Fibroblast of the aortic adventitia (primary cell): ENCODE results near the gene HLTF. TPM values are rescaled to one million over a fixed set of nuclear protein-coding genes. Genes with fewer than 3 reads are reported as not detected.
A peak's percentile ranks its signal among the peaks of the same experiment; 100 is the strongest.

ENCODE experiments used
- DNase-seq: peaks from one replicate; pipeline ENCODE4 v3.0.0-alpha.2; 2010; ENCODE audit warnings: low read depth
- H3K4me3 ChIP-seq: 2 replicates; pipeline ENCODE4 v1.5.1; 2011; ENCODE audit warnings: low read depth, mild to moderate bottlenecking, control low read depth, low read length, moderate library complexity
- total RNA-seq: library from RNA; depleted of rRNA; stranded (reverse); fragments of >200 nt; gene quantifications from 2 replicates; pipeline ENCODE4 v1.2.3, GENCODE V29; 2012; ENCODE audit warnings: low replicate concordance
- TF ChIP-seq, protein P1 (sequence below): IDR thresholded peaks from 2 replicates; pipeline ENCODE4 v1.5.1; 2011; ENCODE audit warnings: mild to moderate bottlenecking, low read length, control low read depth, inconsistent platforms; ENCODE audit not compliant: insufficient read depth

Gene HLTF
- total RNA-seq, 1 donor, result 61.4 TPM

DNA sequence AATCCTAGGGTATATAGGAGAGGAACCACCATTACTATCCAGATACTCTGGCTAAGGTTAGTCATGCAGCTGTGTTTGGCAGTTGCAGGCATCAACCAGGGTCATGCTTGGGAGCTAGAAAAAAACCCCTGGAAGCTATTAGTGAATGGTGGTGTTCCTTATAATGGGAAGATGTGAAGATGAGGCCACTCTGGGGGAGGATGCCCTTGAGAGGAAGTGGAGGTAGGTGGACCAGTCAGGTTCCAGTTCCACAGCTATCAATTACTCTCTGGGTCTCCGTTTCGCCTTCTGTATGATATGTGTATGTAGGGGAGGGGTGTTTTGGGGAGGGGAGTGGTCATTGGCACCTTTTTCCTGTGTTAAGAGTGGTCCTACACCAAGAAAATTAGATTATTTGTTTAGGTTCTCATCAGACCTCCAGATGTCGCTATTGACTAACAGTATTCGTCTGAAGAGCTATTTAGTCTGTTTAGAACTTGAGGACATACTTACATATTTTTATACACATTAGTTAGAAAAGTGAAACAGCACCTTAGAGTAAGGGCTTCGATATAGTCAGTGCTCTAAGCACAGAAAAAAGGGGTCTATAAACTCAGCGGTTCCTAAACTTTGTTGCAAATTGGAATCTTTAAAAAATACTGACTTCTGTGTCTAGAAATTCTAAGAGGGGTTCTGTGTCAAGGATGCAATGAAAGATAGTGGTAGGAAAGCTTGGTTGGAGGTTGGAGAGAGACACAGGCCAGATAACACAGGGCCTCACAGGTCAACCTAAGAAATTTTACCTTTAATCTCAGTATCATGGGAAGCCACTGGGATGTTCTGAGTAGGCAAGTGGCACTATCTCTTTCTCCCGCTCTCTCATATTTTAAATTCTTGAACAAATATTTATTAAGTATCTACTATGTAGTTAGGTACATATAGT lies 34.0 kb upstream of the HLTF start:
- H3K4me3 ChIP-seq, result no peak overlapping the region
- peak; percentile 88 for DNase-seq
- TF ChIP-seq, protein P1, sequence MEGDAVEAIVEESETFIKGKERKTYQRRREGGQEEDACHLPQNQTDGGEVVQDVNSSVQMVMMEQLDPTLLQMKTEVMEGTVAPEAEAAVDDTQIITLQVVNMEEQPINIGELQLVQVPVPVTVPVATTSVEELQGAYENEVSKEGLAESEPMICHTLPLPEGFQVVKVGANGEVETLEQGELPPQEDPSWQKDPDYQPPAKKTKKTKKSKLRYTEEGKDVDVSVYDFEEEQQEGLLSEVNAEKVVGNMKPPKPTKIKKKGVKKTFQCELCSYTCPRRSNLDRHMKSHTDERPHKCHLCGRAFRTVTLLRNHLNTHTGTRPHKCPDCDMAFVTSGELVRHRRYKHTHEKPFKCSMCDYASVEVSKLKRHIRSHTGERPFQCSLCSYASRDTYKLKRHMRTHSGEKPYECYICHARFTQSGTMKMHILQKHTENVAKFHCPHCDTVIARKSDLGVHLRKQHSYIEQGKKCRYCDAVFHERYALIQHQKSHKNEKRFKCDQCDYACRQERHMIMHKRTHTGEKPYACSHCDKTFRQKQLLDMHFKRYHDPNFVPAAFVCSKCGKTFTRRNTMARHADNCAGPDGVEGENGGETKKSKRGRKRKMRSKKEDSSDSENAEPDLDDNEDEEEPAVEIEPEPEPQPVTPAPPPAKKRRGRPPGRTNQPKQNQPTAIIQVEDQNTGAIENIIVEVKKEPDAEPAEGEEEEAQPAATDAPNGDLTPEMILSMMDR, result peak; percentile 57

DNA sequence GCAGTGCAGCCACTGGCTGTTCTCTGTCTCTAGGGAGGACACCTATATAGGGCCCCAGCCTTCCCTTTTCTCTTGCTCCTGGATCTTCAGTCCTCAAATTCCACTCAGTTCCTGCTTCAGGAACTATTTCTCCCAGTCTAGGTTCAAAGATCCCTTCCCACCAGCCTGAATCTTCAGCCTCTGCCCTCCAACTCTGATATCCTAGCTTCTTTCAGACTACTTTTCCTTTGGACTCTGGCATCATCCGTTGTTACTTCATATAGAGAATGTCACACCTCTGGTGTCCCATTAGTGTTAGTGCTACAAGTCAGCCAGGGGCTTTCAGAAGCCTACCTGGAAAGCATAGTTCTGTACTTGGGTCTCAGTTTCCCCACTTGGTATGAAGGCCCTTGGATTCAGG lies 33.1 kb upstream of the HLTF start:
- TF ChIP-seq, protein P1, result no peak
- H3K4me3 ChIP-seq, result no peak overlapping the region
- DNase-seq, result no peak

DNA sequence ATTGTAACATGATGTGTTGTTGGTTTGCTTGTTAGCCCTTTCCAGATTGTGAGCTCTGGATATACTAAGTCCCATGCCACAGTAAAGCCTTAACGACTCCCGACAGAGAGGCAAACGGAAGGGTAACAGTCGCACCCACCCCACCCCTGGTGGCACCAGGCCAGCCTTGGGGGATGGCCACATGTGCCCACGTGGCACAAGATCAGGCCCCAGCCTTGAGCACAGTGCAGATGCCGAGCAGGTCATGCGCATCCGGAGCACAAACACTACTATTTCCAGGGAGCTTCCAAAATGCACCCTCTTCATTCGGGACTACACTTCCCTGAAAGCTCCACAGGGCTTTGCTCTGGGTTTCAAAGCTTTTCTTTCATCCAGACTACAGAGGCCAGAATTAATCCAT lies 32.4 kb upstream of the HLTF start:
- TF ChIP-seq, protein P1, result no peak
- no peak for DNase-seq
- no peak overlapping the region for H3K4me3 ChIP-seq

DNA sequence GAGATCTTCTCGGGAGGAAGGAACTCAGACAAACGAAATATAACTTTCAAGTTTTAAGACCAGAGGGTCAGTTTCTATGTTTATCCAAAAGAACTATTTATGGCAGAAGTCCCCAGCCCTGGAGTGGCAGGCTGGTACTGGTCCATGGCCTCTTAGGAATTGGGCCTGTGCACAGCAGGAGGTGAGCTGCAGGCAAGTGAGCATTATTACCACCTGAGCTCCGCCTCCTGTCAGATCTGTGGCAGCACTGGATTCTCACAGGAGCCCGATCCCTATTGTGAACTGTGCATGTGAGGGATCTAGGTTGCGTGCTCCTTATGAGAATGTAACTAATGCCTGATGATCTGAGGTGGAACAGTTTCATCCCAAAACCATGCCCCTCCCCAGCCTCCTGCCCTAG lies 28.8 kb upstream of the HLTF start:
- TF ChIP-seq, protein P1, result no peak
- no peak for DNase-seq
- no peak overlapping the region for H3K4me3 ChIP-seq

DNA sequence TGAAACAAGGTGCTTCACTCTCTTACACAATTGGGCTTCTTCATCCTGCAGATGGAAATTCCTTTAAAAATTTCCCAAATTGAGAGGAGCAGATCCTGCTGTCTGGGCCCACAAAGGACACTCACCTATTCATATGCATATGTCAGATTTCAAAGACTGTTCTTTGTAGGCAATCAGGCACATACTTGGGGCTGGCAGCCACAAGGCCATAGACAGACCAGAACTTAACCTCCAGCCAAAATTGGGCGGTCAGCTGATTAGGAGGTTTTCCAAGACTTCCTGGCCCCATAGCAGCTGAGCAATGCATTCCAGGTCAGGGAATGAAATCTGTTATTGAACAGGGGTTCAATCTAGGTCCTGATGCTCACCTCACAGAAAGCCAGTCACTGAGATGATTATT lies 28.1 kb upstream of the HLTF start:
- TF ChIP-seq, protein P1, result no peak

DNA sequence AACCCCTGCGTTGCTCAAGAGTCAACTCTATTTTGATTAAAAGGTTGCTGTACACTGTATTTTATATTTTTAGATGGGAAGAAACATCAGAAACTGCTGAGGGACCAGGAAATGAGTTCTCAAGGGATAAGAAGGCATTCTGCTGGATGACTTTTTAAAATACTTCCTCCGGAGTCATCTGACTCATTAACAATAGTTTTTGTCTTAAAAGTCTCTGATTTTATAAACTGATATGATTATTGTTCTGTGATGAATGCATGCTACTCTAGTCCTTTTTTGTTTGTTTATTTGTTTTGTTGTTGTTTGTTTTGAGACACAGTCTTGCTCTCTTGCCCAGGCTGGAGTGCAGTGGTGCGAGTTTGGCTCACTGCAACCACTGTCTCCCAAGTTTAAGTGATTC lies 18.2 kb upstream of the HLTF start:
- TF ChIP-seq, protein P1, result no peak
- DNase-seq, result no peak
- no peak overlapping the region for H3K4me3 ChIP-seq

More for the DNA sequence above, 28.1 kb upstream of the HLTF start:
- H3K4me3 ChIP-seq, result no peak overlapping the region
- peak; percentile 60 for DNase-seq

DNA sequence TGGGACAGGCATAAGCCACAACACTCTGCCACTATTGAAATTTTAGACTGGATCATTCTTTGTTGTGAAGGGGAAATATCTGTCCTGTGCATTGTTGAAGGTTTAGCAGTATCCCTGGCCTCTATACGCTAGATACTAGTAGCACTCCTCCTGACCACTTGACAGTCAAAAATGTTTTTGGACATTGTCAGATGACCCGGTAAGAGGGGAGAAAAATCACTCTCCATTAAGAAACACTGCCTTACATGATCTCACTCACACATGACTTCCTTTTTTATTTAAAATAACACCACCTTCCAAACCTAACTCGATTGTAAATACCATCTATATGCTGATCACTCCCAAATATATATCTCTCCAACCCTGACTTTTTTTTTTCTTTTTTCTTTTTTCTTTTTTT lies 15.3 kb upstream of the HLTF start:
- H3K4me3 ChIP-seq, result no peak overlapping the region
- no peak for DNase-seq
- TF ChIP-seq, protein P1, result no peak
